ENCODE measurements around the gene WDR31. TPM values are rescaled to one million over a fixed set of nuclear protein-coding genes. Genes with fewer than 3 reads are reported as not detected.

Gene WDR31
- total RNA-seq, 2 experiments from 2014 or later: 0.85 to 1.4 TPM

DNA sequence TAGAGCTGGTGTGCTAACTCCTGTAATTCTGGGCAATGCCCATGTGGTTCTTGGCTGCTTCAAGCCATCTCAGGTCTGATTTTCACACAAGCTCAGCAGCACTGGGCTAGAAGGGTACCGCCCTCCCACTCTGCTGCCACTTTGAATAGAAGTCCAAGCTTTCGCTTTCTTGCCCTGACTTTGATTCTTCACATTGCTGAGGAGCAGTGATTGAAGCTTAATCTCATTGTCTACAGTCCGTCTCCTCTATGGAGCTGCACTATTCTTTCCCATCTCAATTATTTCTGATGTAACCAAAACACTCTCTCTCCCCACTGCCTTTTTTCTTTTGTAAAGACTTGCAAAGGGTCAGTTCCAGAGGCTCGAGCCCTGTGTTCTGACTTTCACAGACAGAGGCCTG lies 24.0 kb downstream of the WDR31 start:
- Mint-ChIP-seq H3K27ac (no peak overlapping the region), H3K4me1 (no peaks in the 10 kb centered on the region), H3K36me3 (ENCODE audit: low read depth) (no peaks in the 10 kb centered on the region), H3K9me3 (no peaks in the 10 kb centered on the region), H3K4me3 (no peak overlapping the region), H3K27me3 (peaks cover 3% of the 10 kb centered on the region)
- no peak for DNase-seq
- CTCF ChIA-PET: no interaction called here
- POLR2A ChIA-PET: interaction anchor here (1.5 kb wide), 1 partner anchor 94 kb away, joined by 3 read pairs; the partner anchor contains the start of genes C9orf43 and POLE3

DNA sequence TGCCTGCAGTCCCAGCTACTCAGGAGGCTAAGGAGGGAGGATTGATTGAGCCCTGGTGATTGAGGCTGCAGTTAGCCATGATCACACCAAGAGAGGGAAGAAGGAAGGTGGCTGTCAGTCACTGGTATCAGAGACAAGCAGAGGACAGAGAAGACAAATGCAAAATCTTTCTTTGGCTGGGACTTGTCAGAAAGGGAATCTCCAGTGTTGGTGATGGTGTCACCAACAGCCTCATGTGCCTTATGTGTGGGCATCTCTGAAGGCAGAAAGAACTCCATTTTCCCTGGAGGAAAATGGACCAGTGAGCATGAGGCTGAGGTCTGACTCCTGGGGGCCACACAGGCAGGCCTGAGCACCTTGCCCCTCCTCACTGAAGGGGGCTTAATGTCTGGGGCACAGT lies 24.8 kb downstream of the WDR31 start:
- CTCF ChIA-PET: no interaction called here
- no peaks in the 10 kb centered on the region for H3K4me1 Mint-ChIP-seq
- POLR2A ChIA-PET: interaction anchor here (1.5 kb wide), 1 partner anchor 95 kb away, joined by 3 read pairs; the partner anchor contains the start of genes C9orf43 and POLE3

DNA sequence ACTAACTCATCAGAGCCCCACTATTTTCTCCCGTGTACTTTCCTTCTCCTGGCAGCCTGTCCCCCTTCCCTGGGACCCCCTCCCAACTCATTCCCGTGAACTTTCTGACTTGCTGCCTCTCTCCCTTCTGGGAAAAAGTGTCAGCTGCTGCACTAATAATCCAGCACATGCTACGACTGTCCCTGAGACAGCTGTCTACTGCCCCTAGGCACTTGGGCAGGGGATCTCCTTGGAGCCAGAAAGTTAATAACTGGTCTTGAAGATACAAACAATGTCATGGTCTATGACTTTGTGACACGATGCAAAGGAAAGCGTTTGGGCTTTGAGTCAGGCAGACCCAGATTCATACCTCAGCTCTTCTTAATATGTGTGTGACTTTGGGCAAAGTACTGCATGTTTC lies 26.8 kb downstream of the WDR31 start:
- H3K36me3 Mint-ChIP-seq (ENCODE audit: low read depth): no peaks in the 10 kb centered on the region
- CTCF ChIA-PET: interaction anchor here (2.0 to 2.5 kb wide), 2 partner anchors 279 to 345 kb away, joined by 6 to 9 read pairs; no protein-coding TSS in a partner anchor
- H3K27me3 Mint-ChIP-seq: peaks cover 3% of the 10 kb centered on the region
- no peaks in the 10 kb centered on the region for H3K4me1 Mint-ChIP-seq
- POLR2A ChIA-PET: no interaction called here
- no peak overlapping the region for H3K4me3 Mint-ChIP-seq
- no peak overlapping the region for H3K27ac Mint-ChIP-seq
- no peaks in the 10 kb centered on the region for H3K9me3 Mint-ChIP-seq
- no peak for DNase-seq

More for the DNA sequence above, 24.8 kb downstream of the WDR31 start:
- no peaks in the 10 kb centered on the region for H3K36me3 Mint-ChIP-seq (ENCODE audit: low read depth)
- no peaks in the 10 kb centered on the region for H3K9me3 Mint-ChIP-seq
- H3K4me3 Mint-ChIP-seq: no peak overlapping the region
- H3K27ac Mint-ChIP-seq: no peak overlapping the region
- peaks cover 3% of the 10 kb centered on the region for H3K27me3 Mint-ChIP-seq
- no peak for DNase-seq

DNA sequence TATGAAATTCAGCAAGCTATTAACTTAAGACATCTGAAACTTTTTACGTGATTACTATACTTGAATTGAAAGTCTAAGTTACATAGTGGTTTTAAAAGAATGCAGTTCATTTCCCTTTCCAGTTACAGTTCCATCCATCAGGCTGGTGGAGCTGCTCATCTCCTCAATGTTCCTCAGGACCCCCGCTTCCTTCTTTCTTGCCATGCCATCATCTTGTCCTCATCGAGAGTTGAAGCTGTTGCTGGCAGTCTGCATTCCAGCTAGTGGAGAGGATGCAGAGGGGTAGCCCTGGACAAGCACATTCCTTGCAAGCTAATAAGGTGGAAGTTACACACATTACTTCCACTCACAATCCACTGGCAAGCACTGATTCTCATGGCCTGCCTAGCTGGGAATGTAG lies 28.1 kb downstream of the WDR31 start:
- Mint-ChIP-seq H3K36me3 (ENCODE audit: low read depth) (no peaks in the 10 kb centered on the region), H3K9me3 (no peaks in the 10 kb centered on the region), H3K4me1 (no peaks in the 10 kb centered on the region), H3K4me3 (no peak overlapping the region), H3K27me3 (peaks cover 6% of the 10 kb centered on the region), H3K27ac (no peak overlapping the region)
- POLR2A ChIA-PET: no interaction called here
- DNase-seq: no peak
- CTCF ChIA-PET: interaction anchor here (1.3 to 2.5 kb wide), 4 partner anchors 89 to 346 kb away, joined by 3 to 9 read pairs (median 5); partner anchors contain the start of gene ALAD

DNA sequence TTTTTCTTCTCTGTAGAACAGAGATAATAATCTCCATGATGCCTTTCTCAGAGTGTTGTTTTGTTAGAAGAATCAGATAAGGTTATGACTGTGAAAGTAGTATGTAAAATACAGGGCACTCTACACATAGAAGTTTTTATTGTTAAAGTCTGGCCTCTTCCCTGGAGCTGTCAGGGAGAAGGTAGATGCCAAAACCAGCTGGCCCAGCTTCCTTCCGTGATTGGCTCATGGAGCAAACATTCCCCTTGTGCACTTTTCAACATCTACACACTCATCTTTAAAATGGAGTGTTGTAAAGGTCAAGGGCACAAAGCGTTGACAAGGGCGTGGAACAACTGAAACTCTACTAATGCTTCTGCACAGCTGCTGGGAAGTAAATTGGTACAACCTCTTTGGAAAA lies 29.5 kb downstream of the WDR31 start:
- Mint-ChIP-seq H3K4me1 (no peaks in the 10 kb centered on the region), H3K36me3 (ENCODE audit: low read depth) (no peaks in the 10 kb centered on the region), H3K9me3 (no peaks in the 10 kb centered on the region), H3K27ac (no peak overlapping the region), H3K4me3 (no peak overlapping the region), H3K27me3 (peaks cover 9% of the 10 kb centered on the region)
- ChIA-PET CTCF (interaction anchor here (0.5 to 3.3 kb wide), 9 partner anchors 14 to 348 kb away, joined by 3 to 9 read pairs (median 4); partner anchors contain the start of genes ALAD, CDC26 and PRPF4), POLR2A (interaction anchor here (1.1 kb wide), 1 partner anchor 100 kb away, joined by 3 read pairs; the partner anchor contains the start of gene POLE3)
- no peak for DNase-seq

DNA sequence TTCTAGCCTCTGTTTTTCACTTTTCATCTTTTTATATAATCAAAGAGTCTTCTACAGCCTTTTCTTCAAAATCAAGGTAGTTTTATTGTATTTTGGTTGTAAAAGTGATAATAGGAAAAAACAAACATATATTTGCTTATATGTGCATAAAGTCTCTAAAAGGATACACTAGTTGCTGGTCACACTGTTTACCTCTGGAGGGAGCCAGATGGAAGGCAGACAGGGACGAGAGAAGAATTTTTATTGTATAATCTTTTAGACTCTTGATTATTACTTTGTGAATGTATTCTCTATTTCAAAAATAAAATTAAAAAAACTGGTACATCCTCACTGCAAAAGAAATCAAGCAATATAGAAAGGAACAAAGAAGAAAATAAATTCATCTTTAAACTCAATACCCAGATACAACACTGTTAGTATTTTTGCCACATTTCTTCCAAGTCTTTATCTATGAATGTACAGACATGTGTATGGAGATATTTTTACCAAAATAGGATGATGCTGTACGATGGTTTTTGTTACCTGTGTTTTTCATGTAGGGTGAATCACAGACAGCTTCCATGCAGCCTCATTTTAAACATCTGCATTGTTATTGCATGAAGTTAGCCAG lies 30.8 kb downstream of the WDR31 start:
- Mint-ChIP-seq H3K27me3 (peaks cover 8% of the 10 kb centered on the region), H3K27ac (no peak overlapping the region), H3K36me3 (ENCODE audit: low read depth) (no peaks in the 10 kb centered on the region), H3K4me1 (no peaks in the 10 kb centered on the region), H3K9me3 (no peaks in the 10 kb centered on the region), H3K4me3 (no peak overlapping the region)
- CTCF ChIA-PET: interaction anchor here (0.9 to 3.3 kb wide), 12 partner anchors 12 to 349 kb away, joined by 3 to 9 read pairs (median 4); partner anchors contain the start of genes ALAD, C9orf43, CDC26 and POLE3
- POLR2A ChIA-PET: interaction anchor here (1.1 kb wide), 1 partner anchor 101 kb away, joined by 3 read pairs; the partner anchor contains the start of gene POLE3
- peak; percentile 29 for DNase-seq

DNA sequence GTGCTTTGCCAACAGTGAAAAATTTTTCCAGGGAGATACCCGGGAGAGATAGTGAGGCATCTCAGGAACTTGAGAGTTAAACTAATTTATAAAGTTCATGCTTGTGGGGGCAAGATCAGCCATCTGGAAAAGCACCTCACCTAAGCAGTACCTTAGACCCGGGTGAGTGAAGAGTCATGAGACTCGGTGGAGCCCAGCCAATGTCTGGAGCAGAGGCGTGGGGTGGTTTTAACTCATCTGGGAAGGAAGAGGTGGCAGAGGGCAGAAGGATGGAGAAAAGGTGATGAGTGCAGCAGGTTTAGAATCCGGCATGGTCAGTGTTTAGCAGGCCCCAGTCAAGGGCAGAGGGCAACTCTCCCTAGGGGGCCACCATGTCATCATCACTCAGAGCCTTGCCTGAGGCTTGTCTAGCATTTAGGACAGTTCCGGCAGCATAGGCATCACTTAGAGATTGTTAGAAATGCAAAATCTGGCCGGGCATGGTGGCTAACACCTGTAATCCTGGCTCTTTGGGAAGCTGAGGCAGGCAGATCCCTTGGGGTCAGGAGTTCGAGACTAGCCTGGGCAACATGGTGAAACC lies 32.6 kb downstream of the WDR31 start:
- peaks cover 13% of the 10 kb centered on the region for H3K27me3 Mint-ChIP-seq
- H3K4me3 Mint-ChIP-seq: no peak overlapping the region
- H3K4me1 Mint-ChIP-seq: no peaks in the 10 kb centered on the region
- CTCF ChIA-PET: interaction anchor here (0.7 kb wide), 2 partner anchors 44 to 122 kb away, joined by 3 to 4 read pairs; no protein-coding TSS in a partner anchor
- POLR2A ChIA-PET: no interaction called here
- no peaks in the 10 kb centered on the region for H3K9me3 Mint-ChIP-seq
- no peak for DNase-seq
- H3K36me3 Mint-ChIP-seq (ENCODE audit: low read depth): no peaks in the 10 kb centered on the region
- no peak overlapping the region for H3K27ac Mint-ChIP-seq

DNA sequence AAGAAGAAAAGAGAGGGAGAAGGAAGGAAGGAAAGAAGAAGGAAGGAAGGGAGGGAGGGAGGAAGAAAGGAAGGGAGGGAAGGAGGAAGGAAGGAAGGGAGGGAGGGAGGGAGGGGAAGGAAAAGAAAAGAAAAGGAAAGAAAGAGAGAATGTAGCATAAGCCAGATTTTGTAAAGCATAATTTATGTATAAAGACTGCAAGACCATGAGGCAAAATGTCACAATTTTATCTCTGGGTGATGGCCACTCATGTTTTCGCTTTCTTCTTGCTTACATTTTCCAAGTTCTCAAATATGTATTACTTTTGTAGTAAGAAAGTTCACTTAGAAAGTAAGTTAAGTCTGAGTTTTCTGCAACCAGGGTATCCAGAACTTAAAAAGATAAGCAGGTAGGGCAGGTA lies 33.5 kb downstream of the WDR31 start:
- H3K27ac Mint-ChIP-seq: no peak overlapping the region
- no peaks in the 10 kb centered on the region for H3K36me3 Mint-ChIP-seq (ENCODE audit: low read depth)
- no peaks in the 10 kb centered on the region for H3K9me3 Mint-ChIP-seq
- H3K4me1 Mint-ChIP-seq: no peaks in the 10 kb centered on the region
- peaks cover 17% of the 10 kb centered on the region for H3K27me3 Mint-ChIP-seq
- ChIA-PET POLR2A (no interaction called here), CTCF (no interaction called here)
- no peak overlapping the region for H3K4me3 Mint-ChIP-seq
- DNase-seq: no peak

DNA sequence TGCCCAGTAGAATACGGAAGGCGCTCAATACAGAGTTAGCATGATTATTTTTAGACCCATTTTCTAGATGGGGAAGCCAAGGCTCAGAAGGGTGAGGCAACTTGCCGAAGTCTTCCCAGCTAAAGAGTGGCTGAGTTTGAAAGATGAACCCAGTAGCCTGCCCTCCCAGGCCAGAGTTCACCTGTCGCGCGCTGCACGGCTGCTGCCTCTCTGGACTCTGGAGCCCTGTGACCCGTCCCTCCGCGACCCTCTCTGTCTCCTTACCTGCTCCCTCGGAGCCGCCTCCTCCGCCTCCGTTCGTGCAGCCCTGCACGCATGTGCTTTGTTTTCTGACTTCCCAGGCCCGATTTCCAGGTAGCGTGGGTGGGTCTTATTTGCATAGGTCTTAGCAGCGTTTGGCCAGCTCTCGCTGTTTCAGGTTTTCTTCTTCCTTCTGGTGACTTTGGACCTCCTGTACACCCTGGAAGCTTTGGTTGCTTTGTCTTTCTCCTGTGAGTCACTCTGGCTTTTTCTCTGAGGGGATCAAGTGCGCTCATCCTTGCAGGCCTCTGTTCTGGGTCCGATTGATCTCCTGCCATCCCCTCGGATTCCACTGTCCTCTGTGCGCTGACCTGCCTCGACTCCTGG lies 37.2 kb downstream of the WDR31 start, which contains the start of gene RNF183:
Gene RNF183 (minus strand): TSS at position 585 of the 627 bp plus-strand sequence. CDS start 5,192 bp downstream, outside the sequence.
- H3K4me3 Mint-ChIP-seq: no peak within 1 kb of the TSS
- H3K27me3 Mint-ChIP-seq: peaks cover 32% of the 10 kb centered on the region
- no peak within 1 kb of the TSS for H3K27ac Mint-ChIP-seq
- H3K36me3 Mint-ChIP-seq (ENCODE audit: low read depth): no peaks in the 10 kb centered on the region
- H3K9me3 Mint-ChIP-seq: no peaks in the 10 kb centered on the region
- no peak for DNase-seq
- no peaks in the 10 kb centered on the region for H3K4me1 Mint-ChIP-seq
- POLR2A ChIA-PET: no interaction called here
- CTCF ChIA-PET: no interaction called here

DNA sequence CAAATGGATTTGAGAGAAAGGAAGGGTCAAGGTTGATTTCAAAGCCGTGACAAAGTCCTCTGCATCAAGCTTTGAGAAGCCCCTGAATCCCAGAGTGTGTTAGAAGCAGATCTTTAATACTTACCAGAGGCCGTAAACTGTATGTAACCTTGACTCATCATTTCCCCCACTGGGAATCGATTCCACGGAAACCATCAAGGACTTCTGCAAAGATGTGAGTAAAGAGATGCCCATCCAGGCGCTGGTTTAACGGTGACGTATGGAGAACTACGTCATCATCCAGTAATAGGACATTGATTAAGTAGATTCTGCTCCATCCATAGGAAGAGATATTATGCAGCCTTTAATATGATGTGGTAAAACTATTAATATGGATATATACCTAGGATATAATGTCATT lies 38.5 kb downstream of the WDR31 start:
- Mint-ChIP-seq H3K36me3 (ENCODE audit: low read depth) (no peaks in the 10 kb centered on the region), H3K27ac (no peak overlapping the region), H3K27me3 (peaks cover 29% of the 10 kb centered on the region), H3K4me1 (no peaks in the 10 kb centered on the region), H3K4me3 (no peak overlapping the region), H3K9me3 (no peaks in the 10 kb centered on the region)
- ChIA-PET POLR2A (no interaction called here), CTCF (no interaction called here)
- no peak for DNase-seq

DNA sequence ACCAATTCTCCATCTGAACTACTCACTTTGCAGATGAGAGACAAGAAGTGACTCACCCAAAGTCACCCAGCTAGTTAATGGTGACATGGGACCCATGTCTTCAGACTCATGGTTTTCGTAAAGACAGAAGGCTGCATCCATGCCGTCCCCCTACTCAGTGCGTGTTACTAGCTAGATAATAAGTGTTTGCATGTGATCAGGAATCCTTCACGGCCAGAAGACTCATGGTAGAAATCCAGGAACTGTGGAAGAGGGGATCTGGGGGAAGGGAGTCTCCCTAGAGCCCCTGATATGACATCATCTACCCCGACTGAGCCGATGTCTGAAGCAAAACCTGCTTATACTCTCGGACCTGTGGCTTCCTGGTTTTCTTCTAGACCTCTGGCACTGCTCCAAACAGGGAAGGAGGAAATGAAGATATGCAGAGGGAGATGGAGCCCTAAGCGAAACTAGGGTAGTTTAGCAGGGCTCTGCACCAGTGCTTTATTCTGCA lies 40.2 kb downstream of the WDR31 start:
- DNase-seq: no peak
- Mint-ChIP-seq H3K4me1 (no peaks in the 10 kb centered on the region), H3K9me3 (no peaks in the 10 kb centered on the region), H3K4me3 (no peak overlapping the region), H3K27ac (no peak overlapping the region), H3K27me3 (peaks cover 24% of the 10 kb centered on the region), H3K36me3 (ENCODE audit: low read depth) (no peaks in the 10 kb centered on the region)
- ChIA-PET CTCF (no interaction called here), POLR2A (no interaction called here)

DNA sequence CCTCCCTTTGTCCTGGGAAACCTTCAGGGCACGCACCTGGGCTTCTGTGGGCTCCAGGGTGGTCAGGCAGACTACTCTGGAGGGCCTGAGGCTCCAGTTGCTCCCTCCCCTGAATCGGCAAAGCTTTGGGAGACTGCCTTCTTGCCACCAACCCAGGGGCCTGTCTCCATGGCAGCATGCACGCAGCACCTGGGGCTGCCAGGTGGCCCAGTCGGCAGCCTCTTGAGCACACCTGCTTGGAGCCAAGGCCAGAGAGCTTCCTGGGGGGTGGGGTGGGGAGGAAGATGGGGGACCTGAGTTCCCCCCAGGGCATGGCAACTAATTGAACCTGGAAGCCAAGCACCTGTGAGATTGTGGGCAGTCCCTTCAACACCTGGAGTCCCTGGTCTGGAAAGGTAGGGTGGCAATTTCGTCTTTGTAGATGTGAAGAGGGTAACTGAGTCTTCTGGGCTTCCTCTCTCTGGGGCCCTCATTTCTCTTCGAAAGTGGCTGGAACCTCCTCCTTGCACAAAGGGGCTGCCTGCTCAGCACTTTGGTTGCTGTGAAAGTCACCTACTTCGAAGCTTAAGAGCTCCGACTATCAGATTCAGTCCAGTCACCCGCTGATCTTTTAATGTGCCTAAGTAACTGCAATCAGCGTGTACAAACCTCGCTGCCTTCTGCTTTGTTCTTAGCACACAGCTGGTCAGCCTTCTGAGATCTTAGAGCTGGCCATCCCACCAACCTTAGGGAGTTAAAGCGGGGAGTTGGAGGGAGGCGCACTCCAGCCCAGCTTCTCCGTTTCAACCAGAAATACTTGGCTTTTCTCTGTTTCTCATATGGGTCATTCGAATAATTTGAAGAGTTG lies 40.9 kb downstream of the WDR31 start:
- CTCF ChIA-PET: no interaction called here
- peaks cover 24% of the 10 kb centered on the region for H3K27me3 Mint-ChIP-seq
- DNase-seq: no peak
- no peak overlapping the region for H3K27ac Mint-ChIP-seq
- H3K4me1 Mint-ChIP-seq: no peaks in the 10 kb centered on the region
- no peaks in the 10 kb centered on the region for H3K36me3 Mint-ChIP-seq (ENCODE audit: low read depth)
- POLR2A ChIA-PET: no interaction called here
- H3K4me3 Mint-ChIP-seq: no peak overlapping the region
- no peaks in the 10 kb centered on the region for H3K9me3 Mint-ChIP-seq
